Brain pericyte (primary cell): ENCODE results near the gene VWA3A.
"Not testable (repeated sequence)": the region's sequence is repeated elsewhere in the genome, so short reads cannot be mapped to it uniquely, and the experiment has no call there.

Experiments used
- DNase-seq: peaks from one replicate; pipeline ENCODE4 v3.0.0-alpha.2; 2012; ENCODE audit warnings: low read depth, low spot score

The VWA3A gene, protein sequence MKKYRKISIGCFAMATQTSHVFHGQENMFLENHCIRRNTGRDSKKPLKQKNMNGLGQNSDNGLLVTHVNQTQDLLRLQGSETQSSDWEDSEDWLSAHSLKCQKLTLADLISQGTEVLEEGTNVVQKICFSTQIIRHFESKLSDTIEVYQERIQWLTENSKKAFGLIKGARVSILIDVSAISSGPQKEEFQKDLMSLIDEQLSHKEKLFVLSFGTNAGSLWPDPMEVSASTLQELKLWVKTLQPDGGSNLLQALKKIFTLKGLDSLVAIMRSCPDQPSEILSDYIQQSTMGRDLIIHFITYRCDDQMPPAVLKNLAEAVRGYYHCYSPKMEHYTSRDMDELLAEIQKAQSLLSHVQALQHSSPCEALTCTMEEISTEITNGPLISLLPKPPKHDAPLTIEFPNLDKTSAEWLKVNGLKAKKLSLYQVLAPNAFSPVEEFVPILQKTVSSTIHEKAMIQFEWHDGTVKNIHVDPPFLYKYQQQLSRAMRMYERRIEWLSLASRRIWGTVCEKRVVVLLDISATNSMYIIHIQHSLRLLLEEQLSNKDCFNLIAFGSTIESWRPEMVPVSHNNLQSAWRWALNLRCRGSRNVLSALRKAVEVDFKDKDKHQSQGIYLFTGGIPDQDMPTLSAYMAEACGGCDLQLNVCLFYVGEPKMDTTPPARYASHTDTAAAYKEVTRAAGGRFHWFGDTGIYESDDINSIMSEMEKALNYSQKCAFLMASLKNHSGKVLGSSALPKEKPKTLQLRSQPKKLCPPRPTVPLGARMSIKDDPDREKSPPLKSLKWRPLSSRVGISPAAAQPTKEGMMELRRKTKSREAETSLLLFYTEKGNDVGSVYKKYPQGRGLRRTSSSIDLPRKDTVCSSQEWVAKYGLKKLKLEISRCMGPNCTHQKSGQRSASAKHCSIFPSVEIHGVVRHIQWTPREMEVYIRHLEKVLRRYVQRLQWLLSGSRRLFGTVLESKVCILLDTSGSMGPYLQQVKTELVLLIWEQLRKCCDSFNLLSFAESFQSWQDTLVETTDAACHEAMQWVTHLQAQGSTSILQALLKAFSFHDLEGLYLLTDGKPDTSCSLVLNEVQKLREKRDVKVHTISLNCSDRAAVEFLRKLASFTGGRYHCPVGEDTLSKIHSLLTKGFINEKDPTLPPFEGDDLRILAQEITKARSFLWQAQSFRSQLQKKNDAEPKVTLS

DNA sequence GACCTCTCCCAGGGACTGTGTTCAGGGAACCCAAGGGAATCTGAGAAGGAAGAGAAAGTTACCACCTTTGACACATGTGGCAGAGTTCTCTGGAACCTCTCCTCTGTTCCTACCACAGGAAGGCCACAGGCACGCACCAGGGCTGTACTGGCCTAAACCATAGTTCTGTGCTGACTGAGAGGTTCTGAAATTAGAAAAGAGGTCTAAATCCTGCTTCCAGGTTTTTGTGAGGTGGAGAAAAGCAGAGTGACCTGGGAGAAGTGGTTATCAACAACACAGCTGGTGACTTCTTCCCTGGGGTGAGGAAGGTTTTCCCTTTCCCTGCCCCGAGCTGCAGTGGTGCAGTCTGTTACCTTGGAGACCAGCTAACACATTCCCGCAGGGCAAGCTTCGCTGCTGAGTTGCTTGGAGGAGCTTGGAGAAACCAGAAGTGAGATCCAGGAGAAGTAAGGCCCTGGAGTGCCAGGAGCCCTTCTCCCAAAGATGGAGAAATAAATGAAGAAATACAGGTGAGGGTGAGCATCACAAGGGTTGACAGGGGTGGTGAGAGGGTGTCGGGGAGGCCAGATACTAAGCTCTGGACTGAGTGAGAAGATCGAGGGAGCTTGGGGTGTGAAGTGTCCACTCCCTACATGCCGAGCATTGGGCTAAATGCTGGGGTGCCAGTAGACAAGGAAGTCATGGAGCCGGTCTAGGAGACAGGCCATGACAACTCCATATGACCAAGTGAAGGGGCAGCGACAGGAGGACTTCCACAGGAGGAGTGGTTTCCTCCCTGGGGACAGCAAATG, at the start of gene VWA3A:
Gene VWA3A (plus strand): TSS at position 399 of the 791 bp plus-strand sequence. CDS start 97 bp downstream, at position 496.
- no peak for DNase-seq

DNA sequence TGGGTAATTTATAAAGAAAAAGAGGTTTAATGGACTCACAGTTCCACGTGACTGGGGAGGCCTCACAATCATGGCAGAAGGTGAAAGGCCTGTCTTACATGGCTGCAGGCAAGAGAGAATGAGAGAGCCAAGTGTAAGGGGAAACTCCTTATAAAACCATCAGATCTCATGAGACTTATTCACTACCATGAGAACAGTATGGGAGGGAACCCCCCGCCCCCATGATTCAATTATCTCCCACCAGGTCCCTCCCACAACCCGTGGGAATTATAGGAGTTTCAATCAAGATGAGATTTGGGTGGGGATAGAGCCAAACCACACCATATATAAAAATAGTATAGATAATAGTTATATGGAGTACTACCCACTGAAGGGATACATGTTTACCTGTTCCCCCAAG, 48.5 kb upstream of the VWA3A start:
- DNase-seq: not testable (repeated sequence)

DNA sequence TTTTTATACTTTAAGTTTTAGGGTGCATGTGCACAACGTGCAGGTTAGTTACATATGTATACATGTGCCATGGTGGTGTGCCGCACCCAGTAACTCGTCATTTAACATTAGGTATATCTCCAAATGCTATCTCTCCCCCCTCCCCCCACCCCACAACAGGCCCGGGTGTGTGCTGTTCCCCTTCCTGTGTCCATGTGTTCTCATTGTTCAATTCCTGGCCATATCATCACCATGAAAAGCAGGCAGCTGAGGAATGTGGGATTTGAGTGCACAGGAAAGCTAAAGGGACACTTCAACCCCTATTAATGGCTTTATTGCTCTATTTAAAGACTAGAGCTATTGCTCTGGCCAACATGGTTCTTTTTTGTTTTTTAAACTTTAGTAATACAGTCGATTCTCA, 46.5 kb upstream of the VWA3A start:
- not testable (repeated sequence) for DNase-seq

DNA sequence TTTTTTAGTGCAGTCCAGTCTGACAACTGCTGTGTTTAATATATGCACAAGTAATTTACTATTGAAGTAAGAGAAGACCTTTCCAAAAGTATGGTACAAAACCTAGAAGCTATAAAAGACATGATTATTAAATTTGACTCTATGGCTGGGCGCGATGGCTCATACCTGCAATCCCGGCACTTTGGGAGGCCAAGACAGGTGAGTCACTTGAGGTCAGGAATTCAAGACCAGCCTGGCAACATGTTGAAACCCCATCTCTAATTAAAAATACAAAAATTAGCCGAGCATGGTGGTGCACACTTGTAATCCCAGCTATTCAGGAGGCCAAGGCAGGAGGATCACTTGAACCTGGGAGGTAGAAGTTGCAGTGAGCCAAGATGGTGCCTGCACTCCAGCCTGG, 41.4 kb upstream of the VWA3A start:
- DNase-seq: no peak

DNA sequence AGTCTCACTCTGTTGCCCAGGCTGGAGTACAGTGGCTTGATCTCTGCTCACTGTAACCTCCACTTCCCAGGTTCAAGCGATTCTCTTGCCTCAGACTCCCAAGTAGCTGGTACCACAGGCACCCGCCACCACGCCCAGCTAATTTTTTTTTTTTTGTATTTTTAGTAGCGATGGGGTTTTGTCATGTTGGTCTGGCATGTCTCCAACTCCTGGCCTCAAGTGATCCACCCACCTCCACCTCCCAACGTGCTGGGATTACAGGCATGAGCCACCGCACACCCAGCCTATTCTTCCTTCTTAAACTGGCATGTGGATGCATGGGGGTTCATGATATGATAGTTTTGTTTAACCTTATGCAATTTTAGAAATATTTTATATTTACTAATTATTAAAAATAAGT, 39.4 kb upstream of the VWA3A start:
- no peak for DNase-seq

DNA sequence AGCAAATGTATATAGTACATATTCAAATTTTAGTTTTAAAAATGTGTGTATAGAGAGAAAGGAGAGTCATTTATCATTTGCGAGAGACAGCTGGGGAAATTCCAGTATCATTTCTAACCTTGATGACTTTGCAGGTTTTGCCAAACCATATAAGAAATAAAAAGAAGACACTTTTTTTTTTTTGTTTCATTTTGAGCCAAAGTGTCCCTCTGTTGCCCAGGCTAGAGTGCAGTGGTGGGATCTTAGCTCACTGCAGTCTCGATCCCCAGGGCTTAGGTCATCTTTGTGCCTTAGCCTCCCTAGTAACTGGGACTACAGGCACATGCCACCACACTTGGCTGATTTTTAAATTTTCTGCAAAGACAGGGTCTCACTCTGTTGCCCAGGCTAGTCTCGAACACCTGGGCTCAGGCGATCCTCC, 38.4 kb upstream of the VWA3A start:
- no peak for DNase-seq

DNA sequence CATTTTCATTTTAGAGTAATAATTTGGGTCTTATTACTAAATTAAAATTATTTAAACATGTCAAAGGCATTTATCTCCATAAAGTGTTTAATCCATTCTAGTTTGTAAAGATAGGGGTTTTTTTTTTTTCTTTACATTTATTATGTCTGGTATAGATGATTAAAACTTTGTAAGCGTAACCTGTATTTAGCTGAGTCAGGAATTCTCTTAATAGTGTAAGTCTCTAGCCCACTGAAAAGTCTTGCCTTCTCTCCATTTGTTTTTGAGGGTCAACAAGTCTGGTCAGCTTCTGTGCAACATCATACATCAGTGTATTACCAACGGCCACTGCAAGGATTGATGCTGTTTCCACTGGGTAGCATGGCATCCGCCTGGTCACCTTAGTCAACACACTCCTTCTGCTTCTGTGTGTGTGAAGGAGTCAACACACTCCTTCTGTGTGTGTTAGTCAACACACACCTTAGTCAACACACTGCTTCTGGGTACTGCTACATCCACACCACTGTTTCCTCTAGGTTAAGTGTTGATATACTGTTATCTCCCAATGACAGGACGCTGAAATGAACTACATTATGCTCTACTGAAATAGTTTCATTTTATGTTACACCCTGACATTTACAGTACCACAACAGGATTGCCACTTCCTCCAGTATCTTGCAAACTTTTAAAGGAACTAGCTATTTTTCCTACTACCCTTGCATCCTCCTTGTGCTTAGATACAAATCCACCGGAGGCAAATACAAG, 37.3 kb upstream of the VWA3A start:
- DNase-seq: no peak

DNA sequence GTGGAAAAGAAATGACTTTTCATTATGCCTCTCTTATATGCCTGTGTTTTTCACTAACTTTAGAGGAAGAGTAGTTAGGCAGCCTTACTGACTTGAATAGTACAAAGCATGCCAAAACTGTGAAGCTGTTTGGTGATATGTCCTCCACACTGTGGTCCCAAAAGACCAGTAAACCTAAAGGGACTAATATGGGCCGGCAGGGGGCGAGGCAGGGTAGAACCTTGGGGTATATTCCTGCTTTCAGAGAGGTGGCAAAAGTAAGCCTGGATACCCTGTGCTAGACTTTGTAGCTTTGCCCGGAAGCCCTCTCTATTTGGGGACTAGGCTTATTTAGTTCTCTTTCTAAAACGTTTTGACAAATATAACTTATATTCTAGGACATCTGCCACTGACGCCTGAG, 36.5 kb upstream of the VWA3A start:
- DNase-seq: no peak

DNA sequence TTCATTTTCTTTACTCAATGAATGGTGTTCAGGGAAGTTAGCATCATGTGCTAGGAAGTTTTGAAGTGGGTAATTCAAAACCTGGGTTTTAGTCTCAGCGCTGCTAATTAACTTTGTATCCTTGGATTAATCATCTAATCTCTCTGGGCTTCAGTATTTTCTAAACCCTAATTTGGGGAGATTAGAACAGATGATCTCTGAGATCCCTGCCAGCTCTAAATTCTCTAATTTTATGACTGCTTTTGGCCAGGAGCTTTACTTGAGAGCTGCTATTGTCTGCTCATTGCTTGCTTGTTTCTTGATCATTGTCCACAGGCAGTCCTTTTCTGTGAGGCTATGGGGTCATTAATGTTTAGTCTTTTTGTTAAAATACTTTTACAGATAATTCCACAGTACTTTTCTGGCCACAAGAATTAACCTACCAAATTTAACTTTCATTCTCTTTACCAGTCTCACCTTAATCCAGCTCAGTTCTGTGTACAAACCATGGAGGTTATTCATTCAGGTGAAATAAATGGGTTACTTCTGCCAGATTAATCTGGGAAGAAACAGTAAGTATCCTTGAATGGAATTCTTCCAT, 28.4 kb upstream of the VWA3A start:
- no peak for DNase-seq

DNA sequence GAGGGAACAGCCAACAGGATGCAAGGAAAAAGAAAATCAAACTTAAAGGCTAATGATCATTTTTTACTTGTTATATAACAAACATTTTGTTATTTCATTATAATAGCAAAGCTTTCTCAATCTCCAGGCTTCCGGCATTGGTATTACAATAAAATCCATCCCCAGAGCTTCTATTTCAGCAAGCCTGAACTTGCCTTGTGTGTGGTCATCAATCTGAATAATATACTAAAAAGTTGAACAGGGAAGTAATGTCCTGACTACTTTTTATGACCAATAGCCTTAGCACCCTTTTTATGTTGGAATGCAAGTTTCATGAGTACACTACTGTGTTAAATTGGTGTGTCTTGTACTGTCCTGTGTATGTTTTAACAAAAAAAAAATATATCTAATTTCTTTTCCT, 27.1 kb upstream of the VWA3A start:
- no peak for DNase-seq

DNA sequence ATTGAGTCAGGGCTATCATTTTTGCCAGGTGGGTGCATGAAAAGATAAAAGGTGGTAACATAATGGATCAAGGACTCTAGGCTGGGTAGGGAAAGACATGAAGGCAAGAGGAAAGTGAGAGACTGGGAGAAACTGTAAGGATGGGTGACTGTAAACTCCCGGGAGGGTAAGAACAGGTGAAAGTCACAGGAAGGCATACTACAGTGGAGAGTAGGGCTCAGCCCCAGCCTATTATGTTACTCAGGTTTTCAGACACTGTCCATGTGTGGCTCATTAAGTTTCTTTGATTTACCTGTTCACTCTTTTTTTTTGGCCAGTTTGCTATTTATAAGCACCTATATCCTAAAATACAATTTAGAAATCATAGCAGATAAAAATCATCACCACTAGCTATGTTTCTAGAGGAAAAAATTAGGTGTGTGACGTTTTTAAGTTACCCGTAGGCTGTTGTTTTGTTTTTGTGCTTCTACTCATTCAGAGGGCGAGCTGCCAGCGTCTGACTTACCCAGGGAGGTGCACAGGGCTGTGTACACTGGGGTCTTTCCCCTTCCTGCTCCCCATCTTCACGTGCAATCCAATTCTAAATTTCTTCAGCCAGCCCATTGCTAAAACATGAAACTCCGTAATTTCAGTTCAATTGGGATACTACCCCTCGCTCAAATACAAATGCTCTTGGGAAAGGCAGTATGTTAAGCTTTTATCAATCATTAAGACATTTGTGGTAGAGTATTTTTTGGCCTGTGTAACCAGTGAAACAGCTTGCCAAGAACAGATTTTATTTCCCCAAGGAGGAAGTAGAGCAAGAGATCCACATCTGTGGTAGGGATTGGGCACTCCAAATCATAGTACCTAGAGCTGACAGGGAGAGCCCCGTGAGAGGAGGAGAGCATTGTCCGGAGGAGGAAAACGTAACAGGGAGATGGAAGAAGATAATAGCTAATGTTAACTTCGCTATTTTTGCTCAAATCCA, 21.7 kb upstream of the VWA3A start:
- DNase-seq: no peak

DNA sequence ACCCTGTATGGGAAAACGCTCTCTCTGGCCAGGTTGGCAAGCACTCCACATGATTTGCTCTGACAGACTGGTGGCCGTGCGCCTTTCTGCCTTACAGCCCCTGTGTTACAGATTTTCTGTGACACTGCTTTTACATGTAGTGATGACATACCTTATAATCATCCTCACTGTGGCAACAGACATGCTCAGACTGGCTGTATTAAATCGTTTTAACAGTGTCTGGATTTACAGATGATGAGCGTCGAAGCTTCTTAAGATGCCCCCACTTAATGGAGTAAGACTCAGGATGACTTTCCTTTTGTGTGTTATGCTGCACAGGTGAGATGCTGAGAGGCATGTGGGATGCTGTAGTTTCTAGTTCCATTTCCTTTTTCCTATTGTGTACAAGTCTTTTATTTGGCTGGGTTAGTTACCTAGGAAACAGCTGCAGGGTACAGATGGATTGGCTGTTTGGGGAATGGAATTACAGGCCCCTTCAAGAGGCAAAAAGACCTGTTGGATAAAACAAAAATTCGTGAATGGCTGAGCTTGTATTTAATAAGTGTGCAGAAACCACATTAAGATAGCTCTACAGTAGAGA, 20.9 kb upstream of the VWA3A start:
- DNase-seq: no peak

DNA sequence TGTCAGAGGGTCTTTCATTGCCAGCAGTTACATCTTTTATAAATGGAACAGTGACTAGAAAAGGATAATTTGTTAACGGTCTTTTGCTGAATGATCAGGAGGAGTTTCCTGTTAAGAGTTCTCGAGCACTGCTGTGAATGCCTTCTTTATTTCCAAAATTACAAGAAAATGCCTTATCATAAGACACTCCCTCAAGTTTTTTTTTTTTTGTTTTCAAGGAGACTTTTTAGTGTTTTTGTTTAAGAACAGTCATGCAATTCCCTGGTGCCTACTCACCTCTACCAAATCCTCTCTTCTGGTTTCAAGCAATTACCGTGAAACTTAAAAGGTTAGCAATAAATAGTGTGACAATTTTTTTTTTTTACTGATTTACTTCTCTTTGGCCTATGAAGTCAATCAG, 19.0 kb upstream of the VWA3A start:
- DNase-seq: no peak

DNA sequence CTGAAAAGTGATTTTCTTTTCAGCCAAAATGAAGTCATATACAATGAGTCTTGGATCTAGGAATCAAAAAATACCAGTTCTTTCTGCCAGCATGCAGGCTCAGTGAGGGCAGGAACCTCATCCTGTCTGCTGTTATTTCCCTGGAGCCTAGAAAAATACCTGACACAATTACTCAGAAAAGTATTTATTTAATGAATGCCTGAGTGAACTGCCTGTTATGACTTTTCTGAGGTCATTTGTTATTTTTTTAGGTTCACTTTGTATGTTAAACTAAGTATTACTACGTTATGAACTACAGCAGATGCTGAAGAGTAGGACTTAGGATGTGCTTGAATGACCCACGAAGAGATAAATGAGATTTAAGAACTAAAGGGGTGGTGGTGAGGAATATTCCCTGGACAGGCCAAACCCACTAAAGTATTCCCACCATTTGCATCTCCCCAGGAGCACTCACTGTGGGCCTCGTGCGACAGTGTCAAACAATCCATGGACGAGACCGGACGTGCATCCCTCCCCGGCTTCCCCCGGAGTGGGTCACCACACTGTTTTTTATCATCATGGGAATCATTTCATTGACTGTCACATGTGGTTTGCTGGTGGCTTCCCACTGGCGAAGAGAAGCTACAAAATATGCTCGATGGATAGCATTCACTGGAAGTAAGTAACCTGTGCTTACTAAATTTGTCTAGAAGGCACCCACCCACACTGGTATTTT, 17.1 kb upstream of the VWA3A start:
- DNase-seq: no peak

DNA sequence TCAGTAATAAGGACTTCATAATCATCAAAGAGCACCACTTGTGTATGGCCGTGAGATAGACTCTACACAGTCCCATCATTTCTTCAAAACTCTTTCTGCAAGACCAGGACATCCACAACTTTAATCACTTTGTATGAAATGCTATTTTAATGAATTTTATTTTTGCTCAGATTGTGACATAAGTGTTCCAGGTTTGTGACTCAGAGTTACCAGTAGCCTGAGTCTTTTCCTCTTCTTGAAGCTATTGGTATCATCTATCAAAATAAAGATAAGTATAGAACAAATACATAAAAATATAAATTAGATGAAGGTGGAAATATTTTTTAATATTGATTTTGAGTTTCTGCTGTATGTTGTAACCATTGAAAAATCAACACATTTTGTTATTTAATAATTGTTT, 16.6 kb upstream of the VWA3A start:
- DNase-seq: no peak

DNA sequence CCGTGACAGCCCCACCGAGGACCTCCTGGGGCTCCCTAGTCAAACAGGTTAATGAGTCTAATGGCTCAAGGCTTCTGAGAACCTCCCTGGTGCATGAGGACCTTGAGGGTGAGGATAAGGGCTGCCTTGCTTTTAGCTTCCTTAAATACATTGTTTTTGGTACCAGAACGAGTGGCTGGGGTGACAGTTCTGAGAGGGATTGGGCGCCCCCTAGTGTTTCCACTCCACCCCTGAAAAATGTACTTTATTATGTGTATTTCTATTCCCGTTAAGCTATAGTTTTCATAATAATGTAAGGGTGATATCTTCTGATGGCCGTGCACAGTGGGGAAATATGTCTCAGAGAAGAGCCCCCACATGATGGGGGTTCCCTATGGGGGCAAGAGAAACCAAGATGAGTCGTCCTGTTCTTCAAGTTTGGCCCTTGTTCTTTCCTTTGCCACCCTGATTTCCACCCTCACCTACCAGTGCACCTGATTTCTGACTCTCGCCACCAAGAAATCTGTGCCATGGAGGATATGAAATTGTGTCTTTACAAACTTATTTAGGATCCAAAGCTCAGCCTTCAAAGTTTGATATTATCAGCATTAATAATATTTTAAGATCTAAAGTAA, 14.5 kb upstream of the VWA3A start:
- DNase-seq: no peak

DNA sequence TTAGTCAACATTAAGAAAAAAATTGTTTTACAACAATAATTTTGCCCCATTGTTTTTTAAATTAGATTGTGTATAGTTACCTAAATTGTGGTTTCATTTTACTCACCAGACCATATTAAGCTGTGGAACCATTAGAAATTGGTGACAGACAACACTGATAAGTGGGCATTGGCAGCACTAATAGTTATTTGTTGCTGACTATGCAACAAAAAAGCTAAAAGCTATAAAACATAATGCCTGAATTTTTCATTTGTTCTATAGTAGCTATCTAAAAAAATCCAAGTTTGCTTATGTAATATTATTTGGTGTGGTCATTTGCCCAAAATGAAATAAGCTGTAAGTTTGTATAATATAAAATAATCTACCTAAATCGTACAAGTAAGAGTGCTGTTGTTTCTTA, 13.7 kb upstream of the VWA3A start:
- no peak for DNase-seq

DNA sequence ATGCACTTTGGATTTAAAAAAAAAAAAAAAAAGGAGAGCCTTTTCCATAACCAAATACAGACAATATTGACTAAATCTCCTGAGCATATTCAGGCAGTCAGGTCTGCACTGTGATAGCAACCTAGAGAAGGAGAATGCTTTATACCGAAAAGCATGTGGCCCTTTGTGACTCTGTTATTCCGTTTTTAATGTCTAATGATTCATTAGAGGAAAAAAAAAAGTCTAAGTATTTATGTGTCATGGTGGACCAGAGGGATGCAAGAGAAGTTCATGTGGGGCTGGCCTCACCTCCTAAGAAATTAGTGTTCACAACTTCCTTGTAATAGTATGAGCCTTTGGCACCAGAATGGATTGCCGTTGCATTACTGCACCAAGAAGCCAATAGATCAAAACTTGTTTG, 11.3 kb upstream of the VWA3A start:
- DNase-seq: no peak
